ENCODE measurements around the gene HGD. TPM values are rescaled to one million over a fixed set of nuclear protein-coding genes. Genes with fewer than 3 reads are reported as not detected.

The HGD gene
- total RNA-seq, 2 experiments from 2014 or later, result 0.19 TPM; not detected in 1

DNA sequence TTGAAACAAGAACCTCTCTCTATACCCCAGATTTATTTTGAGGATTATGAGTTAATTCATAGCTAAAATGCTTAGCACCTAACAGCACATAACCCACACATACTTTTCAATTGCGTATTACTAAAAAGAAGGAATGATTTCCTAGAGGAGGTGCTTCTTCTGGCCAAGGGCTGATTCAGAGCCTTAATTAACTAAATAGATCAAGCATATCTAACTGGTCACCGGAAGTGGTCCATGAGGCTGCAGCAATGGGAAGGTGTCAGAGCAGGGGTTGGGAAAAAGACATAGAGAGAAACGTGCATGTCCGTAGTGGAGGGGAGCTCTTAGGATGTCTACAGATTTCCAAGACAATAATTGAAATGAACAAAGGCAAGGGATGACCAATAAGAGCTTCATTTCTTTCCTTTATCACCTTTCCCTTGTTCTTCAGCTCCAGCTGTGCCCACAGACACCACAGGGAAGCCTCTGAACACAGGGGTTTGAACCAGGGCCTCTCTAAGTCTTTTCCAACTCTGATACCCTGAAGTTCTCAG is 467 bp downstream of the HGD start:
- Histone ChIP-seq H2AFZ (ENCODE audit: low read length) (no peak overlapping the region), H3K79me2 (ENCODE audit: insufficient read depth, low read depth, low read length) (no peaks in the 10 kb centered on the region), H3K4me3 (ENCODE audit: low read depth, low read length, poor library complexity, severe bottlenecking) (no peak overlapping the region), H3K36me3 (ENCODE audit: insufficient read depth, low read length) (no peaks in the 10 kb centered on the region), H3K9me2 (ENCODE audit: insufficient read depth, low read length) (no peaks in the 10 kb centered on the region), H3K9me3 (ENCODE audit: low read length) (no peaks in the 10 kb centered on the region), H4K20me1 (ENCODE audit: insufficient read depth, low read length) (no peaks in the 10 kb centered on the region), H3K27ac (ENCODE audit: low read depth, low read length, poor library complexity, severe bottlenecking) (no peak overlapping the region), H3K4me1 (ENCODE audit: insufficient read depth, low read length, poor library complexity, severe bottlenecking) (peaks cover 13% of the 10 kb centered on the region), H3K4me2 (ENCODE audit: low read length) (no peak overlapping the region)
- TF ChIP-seq EZH2phosphoT487 (IDR thresholded peaks at IDR 0.05; ENCODE audit: borderline replicate concordance, low read depth, low read length), result no peak
- POLR2A ChIA-PET, result interaction anchor here (0.6 to 1.4 kb wide), 2 partner anchors 32 to 81 kb away, joined by 3 read pairs; no protein-coding TSS in a partner anchor
- DNase-seq (ENCODE audit: low spot score), result no peak
- no TSS peak for BruUV-seq (replicated peaks)
- CTCF ChIA-PET (ENCODE audit: unreplicated experiment), result no interaction called here
- intact Hi-C loops (cut with micrococcal nuclease; ENCODE audit: unreplicated experiment), result no loop called here

DNA sequence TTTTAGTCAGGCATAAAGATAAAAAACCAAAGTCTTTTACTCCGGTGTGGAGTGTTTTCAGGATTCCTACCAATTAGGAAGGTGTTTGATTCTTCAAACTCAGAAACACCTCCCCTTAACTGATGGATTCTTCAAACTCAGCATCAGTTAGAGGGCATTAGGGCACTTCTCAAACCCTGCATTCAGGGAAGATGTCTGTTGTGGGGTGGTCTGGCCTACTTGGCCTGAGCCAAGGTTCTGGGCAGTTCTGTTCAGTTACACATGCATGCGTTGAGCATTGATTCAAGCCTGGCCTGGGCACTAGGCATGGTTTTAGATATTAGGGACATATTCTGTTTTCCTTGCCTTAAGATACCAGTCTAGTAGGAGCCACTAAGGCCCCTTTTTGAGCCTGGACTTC is 1.0 kb downstream of the HGD start:
- H3K79me2 ChIP-seq (ENCODE audit: insufficient read depth, low read depth, low read length), result no peaks in the 10 kb centered on the region
- ChIA-PET POLR2A (no interaction called here), CTCF (ENCODE audit: unreplicated experiment) (no interaction called here)
- H3K9me2 ChIP-seq (ENCODE audit: insufficient read depth, low read length), result no peaks in the 10 kb centered on the region
- intact Hi-C loops (cut with micrococcal nuclease; ENCODE audit: unreplicated experiment), result no loop called here
- H3K27ac ChIP-seq (ENCODE audit: low read depth, low read length, poor library complexity, severe bottlenecking), result no peak overlapping the region
- no peaks in the 10 kb centered on the region for H4K20me1 ChIP-seq (ENCODE audit: insufficient read depth, low read length)
- H3K4me1 ChIP-seq (ENCODE audit: insufficient read depth, low read length, poor library complexity, severe bottlenecking), result peaks cover 13% of the 10 kb centered on the region
- BruUV-seq (replicated peaks), result no TSS peak
- no peak for TF ChIP-seq EZH2phosphoT487 (IDR thresholded peaks at IDR 0.05; ENCODE audit: borderline replicate concordance, low read depth, low read length)
- no peaks in the 10 kb centered on the region for H3K9me3 ChIP-seq (ENCODE audit: low read length)
- H3K36me3 ChIP-seq (ENCODE audit: insufficient read depth, low read length), result no peaks in the 10 kb centered on the region
- no peak overlapping the region for H3K4me3 ChIP-seq (ENCODE audit: low read depth, low read length, poor library complexity, severe bottlenecking)
- H2AFZ ChIP-seq (ENCODE audit: low read length), result no peak overlapping the region
- H3K4me2 ChIP-seq (ENCODE audit: low read length), result no peak overlapping the region
- DNase-seq (ENCODE audit: low spot score), result no peak

DNA sequence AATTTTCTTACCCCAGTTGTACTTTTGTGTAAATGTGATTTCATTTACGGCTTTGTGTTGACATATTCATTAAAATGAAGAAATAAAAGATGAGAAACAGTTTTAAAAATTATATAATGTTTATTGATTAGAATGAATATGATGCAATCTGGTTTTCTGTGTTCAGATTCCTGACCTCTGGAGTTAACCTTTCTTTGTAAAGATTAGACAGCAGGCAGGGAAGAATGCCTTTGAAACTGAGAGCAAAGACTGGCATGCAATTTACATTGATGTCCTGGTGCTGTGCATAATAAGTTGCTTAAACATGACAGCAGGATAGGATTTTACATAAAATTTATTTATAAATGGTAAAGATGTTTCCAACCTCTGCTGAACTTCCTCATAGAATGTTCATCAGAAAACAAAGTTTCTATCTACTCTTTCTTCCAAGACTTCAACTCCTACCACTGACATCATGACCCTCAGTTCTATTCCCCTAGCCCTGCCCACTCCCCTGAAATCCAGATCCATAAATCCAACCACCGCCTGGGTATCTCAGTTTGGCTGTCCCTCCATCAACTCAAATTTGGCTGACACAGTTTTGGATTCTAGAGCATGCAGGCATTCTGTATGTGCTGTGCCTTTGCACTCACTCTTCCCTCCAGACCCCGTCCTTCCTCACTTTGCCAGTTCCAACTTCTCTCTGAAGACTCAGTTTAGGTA is 1.7 kb downstream of the HGD start:
- peaks cover 13% of the 10 kb centered on the region for H3K4me1 ChIP-seq (ENCODE audit: insufficient read depth, low read length, poor library complexity, severe bottlenecking)
- DNase-seq (ENCODE audit: low spot score), result no peak
- H3K4me3 ChIP-seq (ENCODE audit: low read depth, low read length, poor library complexity, severe bottlenecking), result no peak overlapping the region
- no peaks in the 10 kb centered on the region for H3K9me2 ChIP-seq (ENCODE audit: insufficient read depth, low read length)
- BruUV-seq (replicated peaks), result no TSS peak
- no peaks in the 10 kb centered on the region for H4K20me1 ChIP-seq (ENCODE audit: insufficient read depth, low read length)
- H3K4me2 ChIP-seq (ENCODE audit: low read length), result no peak overlapping the region
- no peak overlapping the region for H3K27ac ChIP-seq (ENCODE audit: low read depth, low read length, poor library complexity, severe bottlenecking)
- TF ChIP-seq EZH2phosphoT487 (IDR thresholded peaks at IDR 0.05; ENCODE audit: borderline replicate concordance, low read depth, low read length), result no peak
- TF ChIP-seq, protein P1, sequence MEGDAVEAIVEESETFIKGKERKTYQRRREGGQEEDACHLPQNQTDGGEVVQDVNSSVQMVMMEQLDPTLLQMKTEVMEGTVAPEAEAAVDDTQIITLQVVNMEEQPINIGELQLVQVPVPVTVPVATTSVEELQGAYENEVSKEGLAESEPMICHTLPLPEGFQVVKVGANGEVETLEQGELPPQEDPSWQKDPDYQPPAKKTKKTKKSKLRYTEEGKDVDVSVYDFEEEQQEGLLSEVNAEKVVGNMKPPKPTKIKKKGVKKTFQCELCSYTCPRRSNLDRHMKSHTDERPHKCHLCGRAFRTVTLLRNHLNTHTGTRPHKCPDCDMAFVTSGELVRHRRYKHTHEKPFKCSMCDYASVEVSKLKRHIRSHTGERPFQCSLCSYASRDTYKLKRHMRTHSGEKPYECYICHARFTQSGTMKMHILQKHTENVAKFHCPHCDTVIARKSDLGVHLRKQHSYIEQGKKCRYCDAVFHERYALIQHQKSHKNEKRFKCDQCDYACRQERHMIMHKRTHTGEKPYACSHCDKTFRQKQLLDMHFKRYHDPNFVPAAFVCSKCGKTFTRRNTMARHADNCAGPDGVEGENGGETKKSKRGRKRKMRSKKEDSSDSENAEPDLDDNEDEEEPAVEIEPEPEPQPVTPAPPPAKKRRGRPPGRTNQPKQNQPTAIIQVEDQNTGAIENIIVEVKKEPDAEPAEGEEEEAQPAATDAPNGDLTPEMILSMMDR (conservative IDR thresholded peaks at IDR 0.05; ENCODE audit: low read length), result no peak
- POLR2A ChIA-PET, result no interaction called here
- no peaks in the 10 kb centered on the region for H3K79me2 ChIP-seq (ENCODE audit: insufficient read depth, low read depth, low read length)
- intact Hi-C loops (cut with micrococcal nuclease; ENCODE audit: unreplicated experiment), result no loop called here
- H2AFZ ChIP-seq (ENCODE audit: low read length), result no peak overlapping the region
- H3K9me3 ChIP-seq (ENCODE audit: low read length), result no peaks in the 10 kb centered on the region
- H3K36me3 ChIP-seq (ENCODE audit: insufficient read depth, low read length), result no peaks in the 10 kb centered on the region
- CTCF ChIA-PET (ENCODE audit: unreplicated experiment), result no interaction called here
